HG02981 (cell line): ENCODE results near the gene SERP2.

Source experiments
- ATAC-seq: cut with Tn5 transposase; IDR thresholded peaks from one replicate; pipeline ENCODE4 v1.9.1; 2021; ENCODE audit warnings: mild to moderate bottlenecking, moderate library complexity; ENCODE audit not compliant: unreplicated experiment

The SERP2 gene

DNA sequence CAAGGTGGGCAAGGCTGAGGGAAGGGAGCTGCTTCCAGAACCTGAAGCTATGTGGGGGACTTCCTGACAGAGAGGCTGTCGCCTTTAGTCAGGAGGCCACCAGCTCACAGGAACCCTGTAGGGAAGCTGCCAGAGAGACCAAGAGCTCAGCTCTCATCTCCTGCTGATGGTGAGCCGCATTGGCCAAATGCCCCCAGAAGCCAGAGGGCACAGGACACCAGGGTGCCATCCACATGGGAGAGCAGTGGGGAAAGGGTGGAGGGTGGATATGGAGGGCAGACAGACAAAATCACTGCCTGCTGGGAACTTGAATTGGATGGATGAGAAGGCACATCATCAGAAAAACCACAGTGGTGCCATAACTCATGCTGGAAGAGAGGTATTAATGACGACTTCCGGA lies 36.0 kb downstream of the SERP2 start:
- no peak for ATAC-seq

DNA sequence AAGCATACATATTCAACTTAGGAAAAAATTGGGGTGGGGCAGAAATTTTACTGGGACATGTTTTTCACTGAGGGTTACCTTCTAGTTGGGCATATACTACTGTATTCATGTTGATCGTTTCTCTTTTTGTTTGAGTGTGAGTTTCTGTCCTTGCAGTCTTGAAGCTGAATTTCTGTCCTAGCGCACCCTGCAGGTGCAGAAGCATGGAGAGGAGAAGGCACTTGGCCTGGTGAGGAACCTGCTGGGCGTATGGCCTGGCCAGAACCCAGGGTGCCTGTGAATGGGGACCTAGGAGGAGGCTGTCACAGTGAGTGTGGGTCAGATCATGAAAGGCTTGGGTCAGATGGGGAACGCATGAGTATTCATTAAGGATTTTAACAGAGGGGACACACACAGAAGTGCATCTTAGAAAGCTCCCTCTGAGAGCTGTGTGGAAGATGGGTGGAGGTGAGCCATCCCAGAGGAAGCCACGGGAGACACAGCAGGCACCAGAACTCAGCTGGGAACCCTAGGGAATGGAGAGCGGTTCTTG lies 36.8 kb downstream of the SERP2 start:
- no peak for ATAC-seq

DNA sequence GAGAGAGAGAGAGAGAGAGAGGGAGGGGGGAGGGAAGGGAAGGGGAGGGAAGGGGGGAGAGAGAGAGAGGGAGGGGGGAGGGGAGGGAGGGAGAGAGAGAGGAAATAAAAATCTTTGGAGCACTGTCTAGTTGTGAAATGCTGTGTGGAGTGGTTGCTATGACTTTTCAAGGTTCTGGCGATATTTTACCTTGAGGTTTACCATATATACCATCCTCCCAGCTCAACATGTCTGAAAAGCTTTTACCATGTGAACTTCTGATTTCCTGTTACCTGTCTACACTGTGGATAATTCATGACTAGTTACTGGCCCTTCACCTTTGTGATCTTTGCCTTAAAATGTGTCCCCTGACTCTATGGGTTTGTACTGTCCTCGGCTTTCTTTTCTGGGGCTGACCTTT lies 38.2 kb downstream of the SERP2 start:
- no peak for ATAC-seq

DNA sequence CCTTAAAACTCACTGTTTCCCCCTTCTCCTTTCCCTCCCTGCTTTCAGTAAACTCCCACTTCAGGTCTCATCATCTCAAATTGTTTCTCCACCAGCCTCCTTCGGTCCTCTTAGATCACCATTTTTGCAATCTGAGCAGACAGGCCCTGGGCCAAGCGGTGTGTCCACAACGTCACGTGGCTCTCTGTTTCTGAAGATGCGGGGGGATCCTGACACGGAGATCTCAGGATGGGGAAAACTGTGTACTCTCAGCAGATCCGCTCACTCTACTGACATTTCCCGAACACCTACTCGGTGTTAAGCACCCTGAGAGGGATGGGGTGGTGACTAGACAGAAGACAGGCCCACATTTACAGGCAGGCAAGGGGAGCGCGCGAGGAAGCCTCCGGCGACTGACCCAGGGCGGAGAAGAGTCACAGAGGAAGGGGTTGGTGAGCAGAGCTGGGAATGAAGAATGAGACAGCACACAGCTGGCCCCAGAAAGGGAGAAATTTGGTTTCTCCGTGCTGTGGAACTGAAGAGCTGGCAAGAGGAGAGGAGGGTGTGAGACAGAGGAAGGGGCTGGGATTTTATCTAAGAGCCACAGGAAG lies 38.8 kb downstream of the SERP2 start:
- no peak for ATAC-seq

DNA sequence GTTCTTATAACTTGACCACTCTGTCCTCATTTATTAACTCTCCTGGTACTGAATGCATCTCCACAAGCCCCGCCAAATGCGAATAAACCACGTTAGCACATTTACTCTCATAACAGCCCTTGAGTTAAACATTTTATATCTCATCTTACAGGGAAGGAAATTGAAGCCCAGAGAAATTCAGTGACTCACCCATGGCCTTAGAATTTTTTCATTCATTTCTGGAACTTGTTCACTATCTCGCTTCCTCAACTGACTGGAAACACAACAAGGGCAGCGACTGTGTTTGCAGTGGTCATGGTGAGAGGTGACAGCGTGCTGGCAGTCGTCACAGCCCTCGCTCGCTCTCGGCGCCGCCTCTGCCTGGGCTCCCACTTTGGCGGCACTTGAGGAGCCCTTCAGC lies 39.5 kb downstream of the SERP2 start:
- no peak for ATAC-seq

DNA sequence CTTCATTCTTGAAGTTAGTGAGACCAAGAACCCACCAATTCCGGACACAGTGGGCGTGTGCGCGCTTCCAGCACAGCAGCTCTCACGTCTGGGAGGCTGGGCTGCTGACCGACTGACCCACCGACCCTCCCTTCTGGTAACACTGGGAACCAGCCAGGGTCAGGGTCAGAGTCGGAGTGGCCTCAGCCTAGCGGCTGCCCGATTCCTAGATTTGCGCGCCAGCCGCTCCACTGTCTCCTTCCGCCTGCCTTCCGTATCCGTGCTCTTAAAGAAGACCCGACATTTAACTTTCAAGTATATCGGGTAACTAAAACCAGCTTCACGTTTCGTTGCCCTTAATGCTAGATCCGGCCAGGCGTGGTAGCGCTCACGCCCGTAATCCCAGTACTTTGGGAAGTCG lies 41.1 kb downstream of the SERP2 start:
- ATAC-seq: no peak

DNA sequence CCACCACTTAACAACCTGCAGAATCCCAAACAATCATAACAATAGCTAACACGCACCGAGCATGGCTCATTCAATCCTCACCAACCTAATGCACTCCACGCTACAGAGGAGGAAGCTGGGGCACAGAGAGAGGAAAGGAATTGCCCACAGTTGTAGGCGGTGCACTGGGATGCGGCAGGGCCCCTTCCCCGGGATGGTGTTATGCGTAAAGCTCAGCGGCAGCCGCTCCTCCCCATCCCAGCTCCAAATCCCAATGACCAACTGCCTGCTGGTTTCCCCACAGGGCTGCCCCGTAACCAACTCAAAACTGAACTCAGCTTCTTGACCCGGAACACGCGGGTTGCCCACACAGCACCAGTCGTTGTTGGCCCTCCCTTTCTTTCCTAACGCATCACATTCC lies 42.2 kb downstream of the SERP2 start:
- no peak for ATAC-seq

DNA sequence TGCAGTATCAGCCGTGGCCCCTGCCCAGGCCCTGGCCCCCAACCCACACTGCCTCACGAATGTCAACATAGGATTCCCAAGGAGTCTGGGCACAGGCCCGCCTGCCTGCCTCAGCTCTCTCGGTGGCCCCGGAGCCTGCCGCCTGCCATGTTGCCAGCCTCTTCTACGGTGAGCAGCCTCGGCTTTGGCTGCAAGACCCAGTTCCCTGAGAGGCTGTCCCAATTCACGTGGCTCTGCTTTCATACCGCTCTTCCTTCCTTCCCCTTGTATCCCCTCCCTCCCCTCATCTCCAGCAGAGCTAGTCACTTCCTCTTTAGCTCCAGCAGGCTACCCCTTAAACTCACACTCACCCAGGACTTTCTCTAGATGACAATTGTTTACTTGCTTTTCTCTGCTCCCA lies 42.7 kb downstream of the SERP2 start:
- no peak for ATAC-seq

DNA sequence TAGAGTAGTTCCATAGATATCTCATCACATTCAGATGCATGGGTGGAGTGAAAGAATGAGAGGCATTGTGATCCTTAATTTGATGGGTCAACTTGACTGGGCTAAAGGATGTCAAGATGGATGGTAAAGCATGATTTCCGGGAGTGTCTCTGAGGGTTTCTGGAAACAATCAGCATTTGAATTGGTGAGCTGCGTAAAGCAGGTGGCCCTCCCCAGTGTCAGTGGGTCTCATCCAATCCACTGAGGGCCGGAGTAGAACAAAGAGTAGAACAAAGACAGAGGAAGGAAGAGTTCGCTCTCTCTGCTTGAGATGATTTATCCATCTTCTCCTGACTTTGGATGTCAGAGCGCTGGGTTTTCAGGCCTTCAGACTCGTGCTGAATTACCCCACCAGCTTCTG lies 43.1 kb downstream of the SERP2 start:
- ATAC-seq: no peak

DNA sequence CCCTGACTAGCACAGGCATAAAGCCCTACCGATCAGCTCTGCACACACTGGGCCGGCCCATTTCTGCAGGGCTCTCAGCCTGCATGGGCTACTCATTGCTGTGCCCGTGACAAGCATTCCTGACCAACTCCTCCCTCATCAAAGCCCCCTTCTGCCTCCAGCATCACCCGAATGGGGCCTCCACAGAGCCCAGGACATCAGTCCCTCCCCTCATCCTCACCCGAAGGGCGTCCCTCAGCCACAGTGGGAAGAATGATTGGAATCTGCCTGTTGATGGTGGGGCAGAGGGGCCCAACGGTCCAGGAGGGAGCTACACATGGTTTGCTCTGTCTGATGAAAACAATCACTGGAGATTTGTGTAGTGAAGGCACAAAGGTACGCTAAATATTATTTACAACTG lies 43.8 kb downstream of the SERP2 start:
- no peak for ATAC-seq

DNA sequence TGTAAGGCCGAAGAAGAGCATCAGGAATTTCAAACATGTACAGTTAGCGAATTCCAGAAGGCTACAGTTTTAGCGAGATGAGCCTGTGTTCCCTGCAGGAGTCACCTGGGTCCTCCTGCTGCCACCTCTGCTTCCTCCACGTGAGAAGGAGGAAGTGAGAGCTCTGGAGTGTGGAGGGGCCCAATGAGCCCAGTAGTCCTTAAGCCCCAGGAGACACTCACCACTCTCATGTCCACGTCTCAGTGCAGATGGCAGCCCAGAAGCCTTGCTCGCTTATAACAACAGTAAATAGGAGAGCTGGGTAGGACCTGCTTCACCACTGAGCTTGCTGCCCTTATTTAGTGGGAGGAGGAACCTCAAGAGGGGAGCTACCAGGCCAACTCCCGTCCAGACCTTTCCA lies 44.3 kb downstream of the SERP2 start:
- no peak for ATAC-seq

DNA sequence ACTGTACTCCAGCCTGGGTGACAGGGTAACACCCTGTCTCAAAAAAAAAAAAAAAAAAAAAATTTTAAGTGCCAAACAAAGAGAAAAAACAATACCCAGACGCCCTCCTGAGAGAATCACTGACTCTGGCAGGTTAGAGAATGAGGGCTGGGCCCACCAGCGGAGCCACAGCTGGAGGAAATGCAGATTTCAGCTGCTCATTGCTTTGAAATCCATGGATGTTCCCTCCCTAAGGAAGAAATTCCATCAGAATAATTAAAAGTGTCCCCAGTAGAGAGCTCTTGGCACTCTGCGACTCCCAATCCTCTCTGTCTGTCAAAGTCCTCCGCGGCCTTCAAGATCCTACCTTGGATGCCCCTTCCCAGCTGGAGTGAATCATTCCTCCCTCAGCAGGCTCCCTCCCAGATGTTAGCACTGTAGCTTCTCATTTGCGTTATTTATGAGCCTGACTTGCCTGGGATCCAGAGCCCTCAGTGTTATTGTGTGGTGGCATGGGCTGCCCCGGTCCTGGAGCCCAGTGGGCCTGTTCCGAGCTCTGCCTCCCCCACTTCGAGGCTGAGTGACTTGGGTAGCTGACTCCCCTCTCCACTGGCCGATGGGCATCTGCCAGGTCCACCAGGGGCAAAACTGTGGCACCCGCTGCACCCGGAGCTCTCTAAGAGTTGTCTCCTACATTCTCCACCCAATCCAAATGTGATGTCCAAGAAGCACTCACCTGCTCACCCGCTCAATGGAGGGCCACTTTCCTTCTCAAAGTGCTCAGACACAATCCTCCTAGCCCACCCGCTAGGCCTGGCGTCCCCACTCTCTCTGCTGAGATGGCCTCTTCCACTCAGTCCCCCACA lies 47.0 kb downstream of the SERP2 start:
- ATAC-seq: no peak

DNA sequence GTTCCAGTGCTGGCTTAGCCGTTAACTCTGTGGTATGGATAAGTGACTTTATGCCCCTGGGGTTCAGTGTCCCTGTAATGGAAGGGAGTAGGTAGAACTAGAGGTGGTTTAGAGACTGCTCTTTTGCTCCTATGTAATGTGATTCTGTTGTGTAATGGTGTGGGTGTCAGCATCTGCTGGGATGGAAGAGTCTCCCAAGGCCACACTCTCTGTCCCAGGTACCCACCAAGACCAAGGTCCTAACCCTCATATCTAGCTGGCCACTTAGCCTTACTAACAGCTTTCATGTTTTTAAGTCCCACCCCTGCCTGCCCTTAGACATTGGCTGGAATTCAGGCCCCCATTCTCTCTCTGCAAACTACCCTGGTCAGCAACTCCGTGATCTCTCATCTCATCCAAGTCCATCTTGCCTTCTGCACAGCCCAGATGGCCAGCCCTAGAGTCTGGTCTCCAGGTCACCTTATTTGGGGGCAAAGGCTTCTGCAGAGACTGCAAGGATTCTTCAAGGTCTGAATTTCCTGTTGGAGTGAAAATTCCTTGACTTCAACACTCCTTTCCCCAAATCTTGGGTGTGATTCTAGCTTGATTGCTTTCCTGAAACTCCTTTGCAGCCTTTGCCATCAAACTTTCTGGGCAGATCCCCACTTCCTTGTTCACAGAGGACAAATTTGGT lies 48.4 kb downstream of the SERP2 start:
- no peak for ATAC-seq

DNA sequence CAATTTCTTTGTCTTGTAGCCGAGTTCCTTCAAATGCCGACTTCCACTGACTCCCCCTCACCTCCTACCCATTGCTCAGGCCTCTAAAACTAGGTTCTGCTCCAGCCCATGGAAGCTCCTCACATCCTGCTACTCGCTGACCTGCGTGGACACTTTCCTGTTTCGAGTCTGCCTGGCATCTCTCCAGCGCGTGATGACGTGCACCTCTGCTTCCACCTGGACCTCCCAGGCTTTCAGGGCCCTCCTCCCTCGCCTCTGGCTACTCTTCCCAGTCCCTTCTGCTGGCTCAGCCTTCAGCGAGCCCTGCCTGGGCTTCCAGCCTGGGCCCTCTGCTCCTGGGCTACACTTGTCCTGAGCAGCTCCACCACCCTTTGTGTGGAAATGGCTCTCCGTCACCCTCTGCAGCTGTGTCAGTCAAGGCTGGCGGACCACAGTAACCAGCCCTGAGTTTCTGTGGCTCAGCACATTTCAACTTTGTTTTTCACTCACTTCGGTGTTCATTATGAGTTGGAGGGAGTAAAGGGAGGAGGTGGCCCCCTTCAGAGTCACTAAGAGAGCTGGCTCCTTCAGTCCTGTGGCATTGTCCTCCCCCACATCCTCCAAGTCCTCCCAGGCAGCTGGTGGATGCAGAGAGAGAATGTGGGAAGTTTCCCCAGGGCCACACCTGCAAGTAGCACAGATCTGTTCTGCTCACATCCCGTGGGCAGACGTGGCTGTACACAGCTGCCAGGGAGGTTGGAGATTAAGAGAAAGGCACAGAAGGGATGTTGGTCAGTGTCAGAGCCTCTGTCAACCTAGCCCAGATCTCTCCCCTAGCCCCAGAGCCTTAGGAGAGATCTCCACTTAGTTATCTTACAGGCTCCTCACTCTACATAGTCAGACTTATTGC lies 49.4 kb downstream of the SERP2 start:
- ATAC-seq: no peak

DNA sequence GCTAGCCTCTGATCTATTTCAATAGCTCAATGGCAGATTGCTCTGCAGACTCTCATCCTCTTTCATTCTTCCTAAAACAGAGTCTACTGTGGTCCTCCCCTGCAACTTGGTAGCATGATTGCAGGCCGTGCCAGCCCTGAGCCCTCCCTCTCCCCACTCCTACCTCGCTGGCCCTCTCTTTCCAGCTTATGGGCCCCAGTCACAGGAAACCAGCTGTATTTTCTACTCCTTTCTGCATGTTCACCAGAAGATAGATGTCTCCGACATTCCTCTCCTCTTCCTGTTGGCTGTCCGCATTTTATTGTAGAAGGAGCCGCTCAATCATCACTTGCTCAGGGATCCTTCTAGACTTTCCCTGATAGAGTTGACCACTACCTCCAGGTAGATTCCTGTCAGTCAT lies 50.2 kb downstream of the SERP2 start:
- ATAC-seq: no peak

DNA sequence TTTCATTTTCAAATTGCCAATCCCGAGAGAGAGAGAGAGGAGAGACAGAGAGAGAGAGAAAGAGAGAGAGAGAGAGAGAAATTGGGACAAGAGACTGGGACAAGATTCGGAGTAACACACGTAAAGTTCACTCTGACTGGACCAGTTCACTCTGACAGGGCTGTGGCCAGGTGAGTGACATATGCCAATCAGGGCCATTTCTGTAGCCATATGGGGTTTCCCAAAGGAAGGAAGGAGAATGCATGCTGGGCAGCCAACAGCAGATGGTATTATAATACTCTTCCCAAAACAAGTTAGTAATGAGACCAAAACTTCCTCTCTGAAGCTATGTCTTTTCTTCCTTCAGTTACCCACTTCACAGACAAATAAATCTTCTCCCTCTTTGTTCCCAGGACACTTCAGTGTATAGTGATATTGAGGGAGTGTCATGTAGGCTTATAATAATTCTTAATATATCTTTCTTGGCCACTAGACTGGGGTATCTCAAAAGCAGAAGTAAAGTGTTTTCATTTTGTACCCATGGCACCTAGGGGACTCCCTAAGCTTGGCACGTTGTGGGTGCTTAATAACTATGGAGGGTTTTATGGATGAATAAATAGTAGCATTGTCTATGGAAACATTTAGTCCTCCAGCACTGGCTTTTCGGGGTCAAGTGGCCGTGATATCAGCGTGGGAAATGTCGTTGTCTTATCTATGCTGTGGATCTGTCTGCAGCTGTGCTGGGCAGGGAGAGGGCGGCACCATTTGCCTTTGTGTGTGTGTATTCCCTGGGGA lies 51.6 kb downstream of the SERP2 start:
- no peak for ATAC-seq

DNA sequence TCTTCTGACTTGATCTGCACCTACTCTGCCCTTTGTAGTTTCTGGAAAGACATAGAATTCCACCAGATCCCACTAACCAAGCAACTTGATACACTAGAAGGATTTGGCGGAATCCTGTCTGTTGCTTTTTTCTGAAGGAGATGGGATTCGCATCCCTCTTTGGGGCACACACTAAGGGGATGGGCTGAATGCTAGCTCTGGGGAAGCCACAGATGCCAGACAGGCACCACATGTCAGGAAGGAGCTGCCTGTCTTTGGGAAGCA lies 52.1 kb downstream of the SERP2 start:
- ATAC-seq: no peak

DNA sequence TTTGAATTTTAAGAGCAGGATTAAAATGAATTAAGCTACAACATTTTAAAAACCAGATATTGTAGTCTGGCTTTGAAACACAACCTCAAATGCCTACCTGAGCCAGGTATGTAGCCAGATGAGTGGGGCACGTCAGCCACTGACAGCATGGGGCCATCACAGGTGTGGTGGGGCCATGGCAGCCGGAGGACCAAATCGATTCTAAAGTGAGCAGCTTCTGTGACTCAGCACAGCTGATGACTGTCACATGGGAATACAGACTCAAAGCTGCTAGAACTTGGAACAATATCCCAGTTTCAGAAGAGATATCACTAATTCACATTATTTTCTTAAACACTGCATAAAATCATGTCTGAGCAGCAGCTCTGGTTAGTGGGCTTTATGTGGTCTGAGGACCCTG lies 52.8 kb downstream of the SERP2 start:
- no peak for ATAC-seq

DNA sequence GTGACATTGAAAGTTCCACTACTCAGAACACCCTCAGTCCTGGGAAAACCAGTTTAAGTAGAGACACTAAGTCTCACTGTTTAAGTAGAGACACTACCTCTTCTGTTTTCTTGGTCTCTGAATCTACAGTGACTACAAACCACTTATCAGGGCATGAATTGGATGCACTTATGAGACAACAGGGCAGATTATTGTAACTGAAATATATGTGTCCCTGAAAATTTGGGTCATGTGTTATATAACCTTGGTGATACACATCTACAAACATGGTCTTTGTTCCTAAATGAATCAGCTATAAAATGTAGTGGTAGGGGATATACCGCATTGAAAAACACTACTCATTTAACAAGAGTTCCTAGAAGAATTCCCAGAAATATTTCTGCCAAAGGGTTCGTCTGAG lies 55.7 kb downstream of the SERP2 start:
- no peak for ATAC-seq

DNA sequence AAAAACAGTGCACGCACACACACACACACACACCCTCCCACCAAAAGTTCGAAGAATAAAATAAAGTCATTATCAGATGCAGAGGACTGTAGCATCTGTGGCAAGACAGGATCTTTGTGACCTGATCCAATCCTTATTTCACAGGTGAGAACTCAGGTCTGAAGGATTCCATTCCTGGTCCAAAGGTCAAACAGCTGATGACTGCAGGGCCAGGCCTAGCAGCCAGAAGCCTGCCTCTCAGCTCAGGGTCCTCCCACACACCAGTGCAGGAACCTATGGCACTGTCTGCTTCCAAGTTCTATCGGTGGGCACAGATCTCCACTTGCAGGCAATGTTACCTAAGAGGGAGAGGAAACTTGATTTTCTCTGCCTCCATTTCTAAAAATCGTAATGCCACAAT lies 57.5 kb downstream of the SERP2 start:
- no peak for ATAC-seq

DNA sequence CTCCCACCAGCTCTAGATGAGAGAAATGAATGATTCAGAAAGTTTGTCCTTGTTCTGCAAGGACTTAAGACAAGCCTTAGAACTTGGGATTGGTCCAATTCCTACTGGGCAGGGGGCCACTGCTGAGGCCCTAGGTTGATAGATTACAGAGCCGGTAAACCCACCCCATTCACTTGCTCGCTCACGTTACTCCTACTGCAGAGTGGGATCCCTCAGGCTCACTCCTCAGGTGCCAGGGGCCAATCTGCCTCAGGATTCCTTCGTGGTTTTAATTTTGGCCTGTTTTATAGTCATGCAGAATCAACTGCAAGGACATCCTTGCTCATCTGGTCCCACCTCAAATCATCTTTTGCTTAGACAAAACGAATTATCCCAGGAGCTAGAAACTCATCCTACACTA lies 59.0 kb downstream of the SERP2 start:
- no peak for ATAC-seq
